SKM-1 treated with dmso at 0.1 percent for 144 hours (cell line): ENCODE data around the gene DNAJC9.

Experiments
- DNase-seq: peaks from one replicate; lab custom pipeline; 2025; ENCODE audit not compliant: unreplicated experiment; lab: John Stamatoyannopoulos, UW

The DNAJC9 gene

DNA sequence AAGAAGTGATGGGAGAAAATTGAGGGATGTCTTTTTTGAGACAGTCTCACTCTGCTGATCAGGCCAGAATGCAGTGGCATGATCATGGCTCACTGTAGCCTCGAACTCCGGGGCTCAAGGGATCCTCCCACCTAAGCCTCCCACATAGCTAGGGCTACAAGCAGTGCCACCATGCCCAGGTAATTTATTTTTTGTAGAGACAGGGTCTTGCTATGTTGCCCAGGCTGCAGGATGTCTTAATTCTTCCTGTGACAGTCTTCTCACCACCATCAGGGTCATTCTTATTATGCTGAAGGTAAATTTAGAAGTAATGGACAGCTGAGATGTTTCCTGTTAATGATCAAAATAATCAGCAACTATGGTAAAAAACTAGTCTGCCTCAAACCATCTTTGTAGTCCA, 7.1 kb downstream of the DNAJC9 start:
- DNase-seq: no peak

DNA sequence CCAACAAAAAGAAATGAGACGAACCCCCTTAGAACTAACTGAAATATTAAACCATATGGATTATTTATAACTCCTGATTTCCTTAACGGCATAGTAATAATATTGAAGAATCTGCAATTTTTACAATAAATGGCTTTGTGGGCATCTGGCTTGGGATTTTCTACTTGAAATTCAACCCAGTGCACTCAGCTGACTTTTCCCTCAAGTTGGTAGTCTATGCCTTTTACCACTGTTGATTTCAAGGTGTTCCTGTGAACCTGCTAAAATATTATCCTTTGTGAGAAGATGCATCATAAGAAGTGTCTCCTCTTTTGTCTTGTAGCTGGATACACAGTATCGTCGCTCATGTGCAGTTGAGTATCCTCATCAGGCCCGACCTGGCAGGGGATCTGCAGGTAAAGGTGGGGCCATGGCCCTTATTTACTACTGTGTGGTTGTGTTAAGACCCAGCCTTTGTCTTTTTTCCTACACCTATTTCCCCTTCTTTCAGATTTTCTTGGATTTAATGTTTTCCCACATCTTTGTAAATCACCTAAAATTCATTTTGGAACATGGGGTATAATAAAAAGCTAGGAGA, 8.0 kb downstream of the DNAJC9 start:
- DNase-seq: no peak

DNA sequence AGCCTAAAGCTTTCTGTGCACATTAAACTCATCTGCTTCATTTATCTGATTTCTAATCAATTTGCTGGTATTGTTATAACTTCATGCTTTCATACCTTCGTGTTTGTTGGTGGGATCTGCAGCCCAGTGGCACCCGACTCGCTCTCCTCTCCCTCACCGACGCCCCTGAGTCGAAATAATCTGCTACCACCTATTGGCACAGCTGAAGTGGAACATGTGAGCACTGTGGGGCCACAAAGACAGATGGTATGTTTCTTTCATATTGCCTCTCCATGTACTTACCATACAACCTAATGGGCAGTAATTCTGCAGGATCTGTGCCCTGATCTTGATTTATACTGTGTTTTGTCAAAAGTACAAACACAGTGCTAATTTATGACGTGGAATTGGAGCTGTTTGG, 12.4 kb downstream of the DNAJC9 start:
- no peak for DNase-seq

DNA sequence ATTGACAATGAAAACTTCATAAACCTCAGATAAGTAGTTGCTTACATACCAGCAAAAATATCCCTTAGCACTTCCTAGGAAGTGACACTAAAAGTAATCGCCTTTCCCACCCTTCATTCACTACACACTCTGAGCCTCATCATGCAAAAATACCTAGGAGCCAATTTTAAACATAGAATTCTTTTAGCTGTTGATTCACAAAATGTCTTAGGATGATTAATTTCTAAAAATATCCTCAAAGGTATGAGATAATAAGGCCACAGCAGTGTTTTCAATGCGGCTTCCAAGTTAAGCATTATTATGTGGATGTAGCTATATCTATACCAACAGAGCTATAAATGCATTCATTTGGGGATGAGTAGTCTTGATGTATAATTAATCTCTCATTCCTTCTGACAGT, 13.2 kb downstream of the DNAJC9 start:
- no peak for DNase-seq

DNA sequence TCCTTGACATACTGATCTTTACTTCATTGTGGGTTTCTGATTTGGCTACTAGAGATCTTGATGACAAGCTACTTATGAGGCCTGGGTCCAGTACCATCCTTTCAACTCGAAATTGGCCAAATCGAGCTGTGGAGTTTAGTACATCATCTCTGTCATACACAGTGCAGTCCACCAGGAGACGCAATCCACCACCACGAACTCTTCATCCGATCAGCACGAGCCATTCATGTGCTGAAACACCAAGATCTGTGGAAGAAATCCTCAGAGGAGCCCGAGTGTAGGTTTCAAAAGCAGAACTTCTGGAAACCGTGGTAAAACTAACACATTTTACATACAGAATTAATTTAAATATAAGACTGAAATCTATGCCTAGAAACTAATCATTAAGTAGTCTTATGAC, 14.2 kb downstream of the DNAJC9 start:
- DNase-seq: no peak

DNA sequence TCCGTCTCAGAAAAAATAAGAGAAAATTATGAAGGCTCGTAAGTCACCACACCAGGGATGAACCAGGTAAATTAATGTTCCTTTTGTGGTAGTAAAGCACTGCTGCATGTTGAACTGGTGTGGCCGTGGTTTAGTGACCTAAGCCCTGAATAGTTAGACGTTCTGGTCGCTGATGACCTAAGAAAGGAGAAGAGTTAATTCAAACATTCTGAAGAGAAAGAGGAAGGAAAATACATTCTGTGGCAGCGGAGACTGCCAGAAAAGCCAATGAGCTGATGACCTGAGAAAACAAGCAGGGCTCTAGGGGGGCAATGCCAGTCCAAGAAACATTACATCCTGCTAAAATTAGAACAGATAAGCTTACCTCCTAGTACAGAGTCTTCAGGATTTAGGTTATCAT, 17.5 kb downstream of the DNAJC9 start:
- DNase-seq: peak; percentile 47

DNA sequence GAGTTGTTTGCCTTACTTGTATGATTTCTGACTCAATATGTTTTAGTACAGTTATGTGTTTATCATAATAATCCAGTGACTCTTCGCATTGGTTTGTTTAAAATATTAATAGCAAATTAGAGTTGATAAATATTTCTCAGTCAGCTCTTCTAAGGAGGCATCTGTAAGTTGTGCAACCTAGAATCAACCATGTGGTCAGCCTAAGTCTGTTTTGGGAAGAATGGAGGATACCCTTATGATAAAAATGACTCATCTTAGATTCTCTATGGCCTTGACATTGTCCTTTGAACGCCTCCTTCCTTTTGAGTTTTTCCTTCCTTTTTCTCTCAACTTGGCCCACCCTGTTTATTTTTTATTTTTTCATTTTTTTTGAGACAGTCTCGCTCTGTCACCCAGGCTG, 18.8 kb downstream of the DNAJC9 start:
- DNase-seq: no peak

DNA sequence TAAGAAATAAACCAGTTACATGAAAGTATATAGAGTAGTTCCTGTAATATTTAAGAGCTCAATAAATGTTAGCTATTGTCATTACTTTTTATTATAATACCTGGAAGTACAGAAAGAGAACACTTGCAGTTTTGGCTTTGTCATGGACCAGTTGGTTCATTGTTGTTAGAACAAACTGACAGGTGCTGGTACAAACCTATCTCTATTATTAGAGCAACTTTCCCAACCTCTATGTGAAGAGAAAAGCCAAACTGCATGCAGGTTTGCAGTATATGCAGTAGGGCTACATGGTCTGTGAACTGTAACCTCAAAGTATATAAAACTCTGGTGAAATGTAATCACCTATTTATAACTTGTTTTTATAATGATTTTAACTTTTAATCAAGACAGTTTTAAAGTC, 20.4 kb downstream of the DNAJC9 start:
- no peak for DNase-seq

DNA sequence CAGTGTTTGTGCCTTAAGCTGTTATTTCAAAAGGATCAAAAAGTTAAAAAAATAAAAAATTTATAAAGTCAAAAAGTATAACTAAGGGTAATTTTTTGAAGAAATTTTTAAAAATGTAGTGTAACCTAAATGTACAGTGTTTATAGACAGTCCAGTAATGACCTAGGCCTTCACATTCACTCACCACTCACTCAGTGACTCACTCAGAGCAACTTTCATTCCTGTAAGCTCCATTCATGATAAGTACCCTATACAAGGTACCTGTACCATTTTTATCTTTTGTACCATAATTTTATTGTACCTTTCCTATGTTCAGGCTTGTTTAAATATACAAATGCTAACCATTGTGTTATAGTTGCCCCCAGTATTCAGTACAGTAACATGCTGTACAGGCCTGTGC, 21.5 kb downstream of the DNAJC9 start:
- no peak for DNase-seq

DNA sequence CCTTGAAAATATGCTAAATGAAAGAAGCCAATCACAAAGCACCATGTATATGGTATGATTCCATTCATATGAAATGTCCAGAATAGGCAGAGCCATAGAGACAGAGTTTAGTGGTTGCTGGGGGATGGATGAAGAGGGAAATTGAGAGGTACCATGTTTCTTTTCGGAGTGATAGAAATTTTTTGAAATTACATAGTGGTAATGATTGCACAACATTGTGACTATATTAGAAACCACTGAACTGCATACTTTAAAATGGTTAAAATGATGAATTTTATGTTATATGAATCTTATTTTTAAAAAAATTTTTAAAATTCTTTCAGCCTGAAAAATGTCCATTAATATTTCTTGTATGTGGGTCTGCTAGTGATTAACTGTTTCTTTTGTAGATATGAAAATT, 26.1 kb downstream of the DNAJC9 start:
- DNase-seq: no peak

DNA sequence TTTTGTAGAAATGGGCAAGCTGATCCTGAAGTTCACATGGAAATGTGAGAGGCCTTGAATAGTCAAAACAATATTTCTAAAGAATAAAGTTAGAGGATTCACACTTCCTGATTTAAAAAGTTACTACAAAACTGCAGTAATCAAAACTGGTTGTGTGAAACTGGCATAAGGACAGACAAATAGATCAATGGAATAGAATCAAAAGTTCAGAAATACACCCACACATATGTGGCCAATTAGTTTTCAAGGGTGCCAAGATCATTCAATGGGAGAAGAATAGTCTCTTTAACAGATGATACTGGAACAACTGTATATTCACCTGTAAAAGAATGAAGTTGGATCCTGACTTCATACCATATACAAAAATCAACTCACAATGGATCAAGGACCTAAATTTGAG, 27.7 kb downstream of the DNAJC9 start:
- no peak for DNase-seq

DNA sequence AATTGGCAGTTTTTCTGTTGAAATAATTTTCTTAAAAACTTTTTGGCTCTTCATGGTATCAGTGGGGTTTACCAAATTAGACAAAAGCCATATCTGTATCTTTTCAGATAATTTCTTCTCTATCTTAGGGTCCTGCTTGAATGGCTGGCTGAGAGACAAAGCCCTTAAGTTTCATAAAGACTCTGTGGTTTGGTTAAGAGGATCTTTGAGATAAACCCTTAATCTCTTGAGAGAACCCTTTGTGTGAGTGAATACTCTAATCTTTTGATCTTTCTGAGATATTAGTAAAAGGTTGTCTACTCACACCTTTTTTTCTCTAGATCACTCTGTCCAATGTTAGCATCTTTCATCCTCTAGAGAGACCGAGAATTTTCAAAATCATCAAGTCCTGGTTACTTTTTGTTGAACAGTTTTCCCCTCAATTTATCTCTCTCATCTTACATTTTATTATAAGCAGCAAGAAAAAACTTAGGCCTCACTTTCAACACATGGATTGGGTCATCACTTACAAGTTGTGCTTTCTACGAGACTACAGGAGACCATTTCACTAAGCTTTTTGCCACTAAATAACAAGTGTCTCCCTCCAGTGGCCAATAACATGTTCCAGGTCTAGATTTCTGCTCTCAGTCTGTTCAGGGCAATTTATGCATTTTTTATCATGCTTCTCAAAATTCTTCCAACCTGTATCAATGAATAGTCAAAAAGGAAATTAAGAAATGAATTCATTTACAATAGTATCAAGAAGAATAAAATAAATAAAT, 28.4 kb downstream of the DNAJC9 start:
- DNase-seq: peak; percentile 24

DNA sequence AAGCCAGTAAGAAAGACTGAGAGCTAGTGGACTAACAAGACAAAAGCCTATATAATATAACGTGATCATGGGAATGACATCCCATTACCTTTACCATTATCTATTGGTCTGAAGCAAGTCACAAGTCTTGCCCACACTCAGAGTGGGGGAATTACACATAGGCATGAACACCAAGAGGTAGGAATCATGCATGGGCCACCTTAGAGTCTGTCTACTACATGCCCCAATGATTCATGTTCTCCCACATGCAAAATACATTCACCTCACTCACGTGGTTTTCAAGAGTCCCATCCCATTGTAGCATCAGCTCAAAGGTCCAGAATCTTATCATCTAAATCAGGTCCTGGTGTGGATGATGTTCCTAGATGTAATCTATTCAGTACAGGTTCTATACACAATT, 29.4 kb downstream of the DNAJC9 start:
- no peak for DNase-seq

DNA sequence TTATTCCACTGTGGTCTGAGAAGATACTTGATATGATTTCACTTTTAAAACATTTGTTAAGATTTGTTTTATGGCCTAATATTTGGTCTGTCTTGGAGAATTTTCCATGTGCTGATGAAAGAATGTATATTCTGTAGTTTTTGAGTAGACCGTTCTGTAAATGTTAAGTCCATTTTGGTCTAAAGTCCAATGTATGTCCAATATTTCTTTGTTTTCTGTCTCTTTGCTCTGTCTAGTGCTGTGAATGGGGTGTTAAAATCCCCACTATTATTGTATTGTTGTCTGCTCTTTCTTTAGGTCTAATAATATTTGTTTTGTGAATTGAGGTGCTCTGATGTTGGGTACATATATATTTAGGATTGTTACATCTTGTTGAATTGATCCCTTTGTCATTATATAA, 31.3 kb downstream of the DNAJC9 start:
- no peak for DNase-seq

DNA sequence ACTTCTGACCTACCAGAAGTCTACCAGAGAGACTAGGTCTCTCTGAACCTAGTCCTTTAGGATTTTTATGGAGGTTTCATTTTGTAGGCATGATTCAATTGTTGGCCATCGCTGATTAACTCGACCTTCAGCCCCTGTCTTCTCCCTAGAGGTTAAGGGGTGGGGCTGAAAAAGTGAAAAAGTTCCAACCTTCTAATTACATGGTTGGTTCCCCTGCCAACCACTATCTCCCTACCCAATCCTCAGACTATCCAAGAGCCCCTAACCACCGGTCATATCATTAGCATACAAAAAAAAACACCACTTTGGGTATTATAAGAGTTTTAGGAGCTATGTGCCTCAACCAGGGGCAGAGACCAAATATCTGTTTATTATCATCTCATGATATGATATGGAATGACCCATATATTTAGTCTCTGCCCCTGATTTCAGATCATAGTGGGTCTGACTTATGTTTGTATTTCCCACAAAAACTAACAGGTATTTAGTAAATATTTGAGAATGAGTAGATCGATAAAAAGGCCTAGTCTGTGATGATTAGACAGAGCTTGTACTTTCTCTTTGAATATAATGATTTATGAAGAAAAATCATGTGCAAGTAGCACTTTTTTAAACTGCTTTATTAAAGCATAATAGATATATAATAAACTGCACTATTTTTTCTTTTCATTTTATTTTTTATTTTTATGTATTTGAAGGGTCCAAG, 35.8 kb downstream of the DNAJC9 start:
- DNase-seq: no peak

DNA sequence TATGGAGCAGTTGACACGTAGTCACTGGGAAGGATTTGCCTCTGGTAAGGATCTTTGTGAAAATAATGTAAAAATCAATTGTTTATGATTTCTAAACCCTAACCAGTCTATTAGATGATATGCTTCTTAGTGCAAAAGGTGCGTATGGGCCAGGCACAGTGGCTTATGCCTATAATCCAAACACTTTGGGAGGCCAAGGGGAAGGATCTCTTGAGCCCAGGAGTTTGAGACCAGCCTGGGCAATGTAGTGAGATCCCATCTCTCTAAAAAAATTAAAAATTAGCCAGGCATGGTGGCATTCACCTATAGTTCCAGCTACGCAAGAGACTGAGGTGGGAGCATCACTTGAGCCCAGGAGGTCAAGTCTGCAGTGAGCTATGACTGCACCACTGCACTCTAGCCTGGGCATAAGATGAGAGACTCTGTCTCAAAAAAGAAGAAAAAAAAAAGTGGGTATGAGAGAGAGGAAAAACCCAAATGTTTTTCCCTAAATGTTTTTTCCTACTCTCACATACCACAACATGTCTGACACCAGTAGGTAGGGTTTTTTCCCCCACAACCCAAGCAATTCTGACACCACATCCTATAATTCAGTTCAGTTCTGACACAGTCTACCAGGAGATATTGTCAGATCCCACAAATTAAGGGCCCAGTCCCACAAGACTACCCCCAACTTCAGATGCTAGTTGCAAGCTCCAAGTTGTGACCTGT, 36.5 kb downstream of the DNAJC9 start:
- DNase-seq: no peak

DNA sequence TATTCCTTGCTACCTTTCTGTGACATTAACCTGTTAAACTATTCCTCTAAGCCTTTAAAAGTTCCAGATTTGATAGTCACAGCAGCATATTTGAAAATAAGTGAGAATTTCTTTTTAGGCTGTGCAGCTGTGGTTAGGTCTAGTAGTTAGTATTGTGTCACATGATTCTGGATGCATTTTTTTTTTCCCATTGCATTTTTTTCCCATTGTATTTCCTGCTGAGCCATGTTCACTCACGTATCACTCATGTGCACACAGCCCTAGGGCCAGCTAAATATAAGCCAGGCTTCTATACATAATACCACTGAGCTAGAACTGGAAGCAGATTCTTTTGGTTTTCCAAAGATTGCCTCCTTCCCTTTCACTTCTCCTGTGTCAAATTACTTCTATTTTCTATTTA, 37.4 kb downstream of the DNAJC9 start:
- DNase-seq: no peak

DNA sequence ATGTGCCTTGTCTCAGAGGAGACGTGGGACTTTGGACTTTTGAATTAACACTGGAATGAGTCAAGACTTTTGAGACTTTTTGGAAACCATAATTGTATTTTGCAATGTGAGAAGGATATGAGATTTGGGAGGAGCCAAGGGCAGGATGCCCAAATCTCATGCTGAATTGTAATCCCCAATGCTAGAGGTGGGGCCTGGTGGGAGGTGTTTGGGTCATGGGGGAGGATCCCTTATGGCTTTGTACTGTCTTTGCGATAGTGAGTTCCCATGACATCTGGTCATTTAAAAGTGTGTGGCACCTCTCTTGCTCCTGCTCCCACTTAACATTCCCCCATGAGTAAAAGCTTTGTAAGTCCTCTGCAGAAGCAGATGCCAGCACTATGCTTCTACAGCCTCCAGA, 39.2 kb downstream of the DNAJC9 start:
- no peak for DNase-seq

DNA sequence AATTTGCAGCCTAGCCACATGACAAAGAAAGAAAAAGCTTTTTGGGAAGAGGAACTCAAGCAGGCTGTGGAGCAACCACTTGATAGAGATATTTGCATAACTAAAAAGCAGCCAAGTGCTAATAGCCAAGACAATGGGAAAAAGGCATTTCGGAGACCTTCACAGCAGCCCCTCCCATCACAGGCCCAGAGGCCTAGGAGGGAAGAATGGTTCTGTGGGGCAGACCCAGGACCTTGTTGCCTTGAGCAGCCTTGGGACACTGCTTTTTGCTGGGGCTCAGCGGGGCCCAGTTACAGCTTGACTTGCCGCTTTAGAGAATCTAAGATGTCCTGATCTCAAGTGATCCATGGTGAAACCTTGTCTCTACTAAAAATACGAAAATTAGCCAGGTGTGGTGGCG, 40.7 kb downstream of the DNAJC9 start:
- DNase-seq: no peak

DNA sequence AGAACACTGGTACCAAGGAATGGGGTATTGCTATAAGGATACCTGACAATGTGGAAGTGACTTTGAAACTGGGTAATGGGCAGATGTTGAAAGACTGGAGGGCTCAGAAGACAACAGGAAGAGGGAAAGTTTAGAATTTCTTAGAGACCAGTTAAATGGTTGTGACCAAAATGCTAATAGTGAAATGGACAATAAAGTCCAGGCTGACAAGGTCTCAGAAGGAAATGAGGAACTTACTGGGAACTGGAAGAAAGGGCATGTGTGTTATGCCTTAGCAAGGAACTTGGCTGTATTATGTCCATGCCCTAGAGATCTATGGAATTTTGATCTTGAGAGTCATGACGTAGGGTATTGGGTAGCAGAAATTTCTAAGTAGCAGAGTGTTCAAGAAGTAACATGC, 41.2 kb downstream of the DNAJC9 start:
- DNase-seq: no peak

DNA sequence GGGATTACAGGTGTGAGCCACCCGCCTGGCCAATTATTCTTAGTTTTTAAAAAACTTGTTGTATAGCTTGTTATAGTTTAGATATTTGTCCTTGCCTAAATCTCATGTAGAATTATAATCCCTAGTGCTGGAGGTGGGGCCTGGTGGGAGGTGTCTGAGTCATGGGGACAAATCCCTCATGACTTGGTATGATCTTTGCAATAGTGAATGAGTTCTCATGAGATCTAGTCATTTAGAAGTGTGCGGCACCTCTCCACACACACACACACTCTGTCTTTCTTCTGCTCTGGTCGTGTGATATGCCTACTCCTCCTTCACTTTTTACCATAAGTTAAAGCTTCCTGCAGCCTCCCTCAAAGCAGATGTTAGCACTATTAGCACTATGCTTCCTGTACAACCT, 42.0 kb downstream of the DNAJC9 start:
- no peak for DNase-seq
